Endothelial cell of umbilical vein (primary cell): ENCODE results near the gene FMN2.

Experiments
- EZH2 ChIP-seq: IDR thresholded peaks from 2 replicates; pipeline ENCODE4 v1.6.1; 2012; ENCODE audit warnings: borderline replicate concordance, low read depth, mild to moderate bottlenecking, moderate library complexity, low read length, inconsistent platforms; ENCODE audit not compliant: severe bottlenecking
- FOS ChIP-seq: IDR thresholded peaks from 2 replicates; pipeline ENCODE4 v1.6.1; 2011; ENCODE audit warnings: mild to moderate bottlenecking, low read length, moderate library complexity, borderline replicate concordance; ENCODE audit not compliant: insufficient read depth
- GATA2 ChIP-seq: IDR thresholded peaks from 2 replicates; pipeline ENCODE4 v1.7.0; 2011; ENCODE audit warnings: low read depth, mild to moderate bottlenecking, moderate library complexity, mixed read lengths, low read length; ENCODE audit not compliant: insufficient read length, insufficient read depth
- JUN ChIP-seq: IDR thresholded peaks from 2 replicates; pipeline ENCODE4 v1.6.1; 2011; ENCODE audit warnings: borderline replicate concordance, low read depth; ENCODE audit not compliant: insufficient read length, insufficient read depth
- POLR2A ChIP-seq: IDR thresholded peaks from 2 replicates; pipeline ENCODE4 v1.6.1; 2012; ENCODE audit warnings: low read depth, mild to moderate bottlenecking, control low read depth, low read length
- POLR2AphosphoS5 ChIP-seq: IDR thresholded peaks from 2 replicates; pipeline ENCODE4 v1.6.1; 2012; ENCODE audit warnings: low read depth, mild to moderate bottlenecking, control low read depth, low read length, moderate library complexity; ENCODE audit not compliant: insufficient read depth
- TF ChIP-seq, protein P1 (sequence below), 2 donors: IDR thresholded peaks; 1 replicate in 1 of 2; 2 replicates in 1 of 2; pipeline ENCODE4 v1.5.1; 2011; ENCODE audit warnings: low read length in 2 of 2, mild to moderate bottlenecking in 2 of 2, moderate library complexity in 2 of 2, control low read depth in 1 of 2, inconsistent platforms in 1 of 2, low read depth in 1 of 2; ENCODE audit not compliant: insufficient read depth in 1 of 2; ENCODE audit errors: extremely low read depth in 1 of 2
- TF ChIP-seq, protein P2 (sequence below): IDR thresholded peaks from 2 replicates; pipeline ENCODE4 v1.6.1; 2011; ENCODE audit not compliant: insufficient read depth, insufficient read length

DNA sequence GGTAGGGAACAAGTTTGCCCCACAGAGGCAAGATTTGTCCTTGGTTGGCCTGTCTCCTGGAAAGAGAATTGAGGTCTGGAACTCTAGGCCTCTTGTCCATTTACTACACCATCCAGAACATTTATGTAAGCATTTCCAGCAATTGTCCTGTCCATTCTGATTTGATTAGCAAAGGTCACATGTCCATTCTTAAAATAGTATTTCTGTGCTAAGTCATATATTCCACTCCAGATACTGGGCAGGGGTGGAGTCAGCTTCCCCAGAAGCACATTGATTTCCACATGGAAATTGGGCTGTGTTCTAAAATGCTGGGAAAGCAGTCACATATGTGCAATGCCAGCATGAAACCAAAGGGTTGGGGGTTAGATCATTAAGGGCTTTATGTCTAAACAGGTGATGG lies 21.5 kb upstream of the FMN2 start:
- TF ChIP-seq EZH2 (no peak), POLR2A (no peak), POLR2AphosphoS5 (no peak), JUN (no peak), GATA2 (no peak), FOS (no peak)
- TF ChIP-seq, protein P1, sequence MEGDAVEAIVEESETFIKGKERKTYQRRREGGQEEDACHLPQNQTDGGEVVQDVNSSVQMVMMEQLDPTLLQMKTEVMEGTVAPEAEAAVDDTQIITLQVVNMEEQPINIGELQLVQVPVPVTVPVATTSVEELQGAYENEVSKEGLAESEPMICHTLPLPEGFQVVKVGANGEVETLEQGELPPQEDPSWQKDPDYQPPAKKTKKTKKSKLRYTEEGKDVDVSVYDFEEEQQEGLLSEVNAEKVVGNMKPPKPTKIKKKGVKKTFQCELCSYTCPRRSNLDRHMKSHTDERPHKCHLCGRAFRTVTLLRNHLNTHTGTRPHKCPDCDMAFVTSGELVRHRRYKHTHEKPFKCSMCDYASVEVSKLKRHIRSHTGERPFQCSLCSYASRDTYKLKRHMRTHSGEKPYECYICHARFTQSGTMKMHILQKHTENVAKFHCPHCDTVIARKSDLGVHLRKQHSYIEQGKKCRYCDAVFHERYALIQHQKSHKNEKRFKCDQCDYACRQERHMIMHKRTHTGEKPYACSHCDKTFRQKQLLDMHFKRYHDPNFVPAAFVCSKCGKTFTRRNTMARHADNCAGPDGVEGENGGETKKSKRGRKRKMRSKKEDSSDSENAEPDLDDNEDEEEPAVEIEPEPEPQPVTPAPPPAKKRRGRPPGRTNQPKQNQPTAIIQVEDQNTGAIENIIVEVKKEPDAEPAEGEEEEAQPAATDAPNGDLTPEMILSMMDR (IDR thresholded peaks at IDR 0.05; ENCODE audit: extremely low read depth in 1 of 2, insufficient read depth in 1 of 2, low read depth in 1 of 2, low read length in 2 of 2), result no peak
- TF ChIP-seq, protein P2, sequence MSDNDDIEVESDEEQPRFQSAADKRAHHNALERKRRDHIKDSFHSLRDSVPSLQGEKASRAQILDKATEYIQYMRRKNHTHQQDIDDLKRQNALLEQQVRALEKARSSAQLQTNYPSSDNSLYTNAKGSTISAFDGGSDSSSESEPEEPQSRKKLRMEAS, result no peak
